Neural progenitor cell (in vitro differentiated cells): ENCODE data around the gene KDM2B. TPM values are rescaled to one million over a fixed set of nuclear protein-coding genes. Genes with fewer than 3 reads are reported as not detected.

Experiments
- DNase-seq: peaks from one replicate; pipeline ENCODE4 v3.0.0-alpha.2; 2016; ENCODE audit warnings: low spot score
- H2AFZ ChIP-seq: fragments of 200-600 bp; sonication (generic); replicated peaks from 2 replicates; pipeline ENCODE4 v1.6.1; 2016; ENCODE audit warnings: antibody characterized with exemption
- H3F3A ChIP-seq: fragments of 200-600 bp; sonication (generic); 2 replicates; pipeline ENCODE4 v1.6.1; 2016; ENCODE audit warnings: antibody characterized with exemption, low read depth
- H3K27ac ChIP-seq: fragments of 200-600 bp; sonication (generic); 2 replicates; pipeline ENCODE4 v1.5.1; 2016; ENCODE audit warnings: mild to moderate bottlenecking
- H3K27me3 ChIP-seq: fragments of 200-600 bp; sonication (generic); 2 replicates; pipeline ENCODE4 v1.6.1; 2016; ENCODE audit warnings: mild to moderate bottlenecking, moderate library complexity
- H3K36me3 ChIP-seq: fragments of 200-600 bp; sonication (generic); 2 replicates; pipeline ENCODE4 v1.5.1; 2016
- H3K4me1 ChIP-seq: fragments of 200-600 bp; sonication (generic); 2 replicates; pipeline ENCODE4 v1.6.1; 2016; ENCODE audit warnings: mixed run types
- H3K4me2 ChIP-seq: fragments of 200-600 bp; sonication (generic); 2 replicates; pipeline ENCODE4 v1.6.1; 2016
- H3K4me3 ChIP-seq: fragments of 200-600 bp; sonication (generic); 2 replicates; pipeline ENCODE4 v1.5.1; 2016
- H3K79me2 ChIP-seq: fragments of 200-600 bp; sonication (generic); 2 replicates; pipeline ENCODE4 v1.6.1; 2016; ENCODE audit warnings: low read depth
- H3K9ac ChIP-seq: fragments of 200-600 bp; sonication (generic); 2 replicates; pipeline ENCODE4 v1.6.1; 2016
- H3K9me3 ChIP-seq: fragments of 200-600 bp; sonication (generic); 2 replicates; pipeline ENCODE4 v1.5.1; 2016; ENCODE audit warnings: low read depth
- H4K20me1 ChIP-seq: fragments of 200-600 bp; sonication (generic); 2 replicates; pipeline ENCODE4 v1.6.1; 2016; ENCODE audit warnings: low read depth
- H3K27ac Mint-ChIP-seq: 3 replicates; pipeline ENCODE4 v1.8.0; 2021; ENCODE audit warnings: mixed read lengths
- H3K27me3 Mint-ChIP-seq: 2 replicates; pipeline ENCODE4 v1.8.0; 2022; ENCODE audit warnings: low read depth, mild to moderate bottlenecking, inconsistent platforms, moderate library complexity, mixed read lengths; ENCODE audit not compliant: insufficient read depth
- H3K36me3 Mint-ChIP-seq: 3 replicates; pipeline ENCODE4 v1.8.0; 2021; ENCODE audit warnings: mixed read lengths
- H3K4me1 Mint-ChIP-seq: 3 replicates; pipeline ENCODE4 v1.8.0; 2021; ENCODE audit warnings: mixed read lengths
- H3K4me3 Mint-ChIP-seq: 3 replicates; pipeline ENCODE4 v1.8.0; 2021; ENCODE audit warnings: mild to moderate bottlenecking, moderate library complexity, mixed read lengths
- H3K9me3 Mint-ChIP-seq: 3 replicates; pipeline ENCODE4 v1.8.0; 2020; ENCODE audit warnings: mixed read lengths
- CTCF ChIP-seq: fragments of 200-600 bp; sonication (generic); IDR thresholded peaks from 2 replicates; pipeline ENCODE4 v1.5.1; 2017; ENCODE audit warnings: antibody characterized with exemption, mild to moderate bottlenecking
- EZH2 ChIP-seq: fragments of 200-600 bp; sonication (generic); IDR thresholded peaks from 2 replicates; pipeline ENCODE4 v1.6.1; 2017; ENCODE audit warnings: antibody characterized with exemption, mild to moderate bottlenecking, moderate library complexity
- EZH2phosphoT487 ChIP-seq: fragments of 200-600 bp; sonication (generic); IDR thresholded peaks from 2 replicates; pipeline ENCODE4 v1.6.1; 2017; ENCODE audit warnings: antibody characterized with exemption
- total RNA-seq: library from RNA; depleted of rRNA; stranded (reverse); fragments of >200 nt; gene quantifications from 2 replicates; pipeline ENCODE4 v1.2.3, GENCODE V29; 2015; ENCODE audit warnings: low replicate concordance

The KDM2B gene
- total RNA-seq, 1 donor from 2014 or later = 85.3 TPM

GRCh38 chr12:121618659-121619233 is 37.9 kb upstream of the KDM2B start:
- H3K36me3 Mint-ChIP-seq = no peaks in the 10 kb centered on the region
- Histone ChIP-seq H3K4me3 (no peak overlapping the region), H3K27ac (no peak overlapping the region), H3K79me2 (no peaks in the 10 kb centered on the region), H3K4me2 (no peak overlapping the region), H4K20me1 (no peaks in the 10 kb centered on the region), H3K27me3 (no peaks in the 10 kb centered on the region), H3K36me3 (no peaks in the 10 kb centered on the region), H3K9ac (no peak overlapping the region), H3K9me3 (no peaks in the 10 kb centered on the region), H3F3A (peaks cover 19% of the 10 kb centered on the region), H3K4me1 (peaks cover 13% of the 10 kb centered on the region), H2AFZ (no peak overlapping the region)
- no peak overlapping the region for H3K4me3 Mint-ChIP-seq
- peaks cover 23% of the 10 kb centered on the region for H3K4me1 Mint-ChIP-seq
- no peak for DNase-seq
- no peaks in the 10 kb centered on the region for H3K9me3 Mint-ChIP-seq
- H3K27ac Mint-ChIP-seq = no peak overlapping the region
- TF ChIP-seq EZH2phosphoT487 = no peak
- TF ChIP-seq CTCF = no peak
- TF ChIP-seq EZH2 = no peak
- H3K27me3 Mint-ChIP-seq = peaks cover 2% of the 10 kb centered on the region

- H3K36me3 ChIP-seq = no peaks in the 10 kb centered on the region
- Mint-ChIP-seq H3K4me3 (no peak overlapping the region), H3K36me3 (no peaks in the 10 kb centered on the region), H3K27ac (no peak overlapping the region), H3K4me1 (peaks cover 30% of the 10 kb centered on the region), H3K27me3 (peaks cover 5% of the 10 kb centered on the region), H3K9me3 (peaks cover 2% of the 10 kb centered on the region)
- H3K4me2 ChIP-seq = no peak overlapping the region
- TF ChIP-seq EZH2 (no peak), CTCF (no peak), EZH2phosphoT487 (no peak)
- H3K4me1 ChIP-seq = peaks cover 14% of the 10 kb centered on the region
- H3K9me3 ChIP-seq = no peaks in the 10 kb centered on the region
- H3K9ac ChIP-seq = no peak overlapping the region
- no peaks in the 10 kb centered on the region for H3K27me3 ChIP-seq
- H2AFZ ChIP-seq = no peak overlapping the region
- peaks cover 23% of the 10 kb centered on the region for H3F3A ChIP-seq
- H4K20me1 ChIP-seq = no peaks in the 10 kb centered on the region
- no peak overlapping the region for H3K4me3 ChIP-seq
- no peak overlapping the region for H3K27ac ChIP-seq
- H3K79me2 ChIP-seq = no peaks in the 10 kb centered on the region
- no peak for DNase-seq
These were observed 34.1 kb upstream of the KDM2B start for GRCh38 chr12:121614872-121615467.

DNA sequence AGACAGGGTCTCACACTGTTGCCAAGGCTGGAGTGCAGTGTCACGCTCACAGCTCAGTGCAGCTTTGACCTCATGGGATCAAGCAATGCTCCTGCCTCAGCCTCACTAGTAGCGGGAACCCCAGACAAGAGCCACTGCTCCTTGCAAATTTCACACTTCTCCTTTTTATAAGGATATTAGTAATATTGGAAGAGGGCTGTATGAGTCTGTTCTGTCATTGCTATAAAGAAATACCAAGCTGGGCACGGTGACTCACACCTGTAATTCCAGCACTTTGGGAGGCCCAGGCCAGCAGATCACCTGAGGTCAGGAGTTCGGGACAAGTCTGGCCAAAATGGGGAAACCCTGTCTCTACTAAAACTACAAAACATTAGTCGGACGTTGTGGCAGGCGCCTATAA is 32.6 kb upstream of the KDM2B start:
- no peak overlapping the region for H3K27ac Mint-ChIP-seq
- TF ChIP-seq EZH2 (no peak), CTCF (no peak), EZH2phosphoT487 (no peak)

More for the DNA sequence above, 32.6 kb upstream of the KDM2B start:
- H3K9ac ChIP-seq = no peak overlapping the region
- Mint-ChIP-seq H3K36me3 (peaks cover 2% of the 10 kb centered on the region), H3K4me1 (peaks cover 22% of the 10 kb centered on the region), H3K27me3 (peaks cover 5% of the 10 kb centered on the region), H3K9me3 (peaks cover 6% of the 10 kb centered on the region), H3K4me3 (no peak overlapping the region)
- no peaks in the 10 kb centered on the region for H3K79me2 ChIP-seq
- no peak for DNase-seq
- H3K36me3 ChIP-seq = no peaks in the 10 kb centered on the region
- no peak overlapping the region for H2AFZ ChIP-seq
- no peak overlapping the region for H3K27ac ChIP-seq
- no peak overlapping the region for H3K4me2 ChIP-seq
- no peaks in the 10 kb centered on the region for H3K27me3 ChIP-seq
- no peaks in the 10 kb centered on the region for H3K9me3 ChIP-seq
- peaks cover 26% of the 10 kb centered on the region for H3F3A ChIP-seq
- H3K4me3 ChIP-seq = no peak overlapping the region
- no peaks in the 10 kb centered on the region for H4K20me1 ChIP-seq
- peaks cover 10% of the 10 kb centered on the region for H3K4me1 ChIP-seq
